Osteoblast (primary cell): ENCODE results near the gene MEP1A. TPM values are rescaled to one million over a fixed set of nuclear protein-coding genes. Genes with fewer than 3 reads are reported as not detected.
"Not testable (repeated sequence)": the region's sequence is repeated elsewhere in the genome, so short reads cannot be mapped to it uniquely, and the experiment has no call there.

Experiments used
- DNase-seq: peaks from one replicate; pipeline ENCODE4 v3.0.0; 2011; ENCODE audit warnings: low spot score, mixed read lengths; ENCODE audit not compliant: insufficient read length; ENCODE audit errors: missing footprints
- H2AFZ ChIP-seq: 2 replicates; pipeline ENCODE4 v1.6.0; 2011; ENCODE audit warnings: mild to moderate bottlenecking, low read length
- H3K27ac ChIP-seq: 2 replicates; pipeline ENCODE4 v1.5.1; 2011; ENCODE audit warnings: mild to moderate bottlenecking, low read depth, low read length, moderate library complexity
- H3K27me3 ChIP-seq: 2 replicates; pipeline ENCODE4 v1.6.0; 2012; ENCODE audit warnings: mild to moderate bottlenecking, control low read depth, inconsistent platforms, low read length, moderate library complexity; ENCODE audit not compliant: insufficient read depth
- H3K36me3 ChIP-seq: 2 replicates; pipeline ENCODE4 v1.5.1; 2011; ENCODE audit warnings: mild to moderate bottlenecking, low read length, control low read depth, moderate library complexity; ENCODE audit not compliant: insufficient read depth
- H3K4me1 ChIP-seq: 2 replicates; pipeline ENCODE4 v1.5.1; 2011; ENCODE audit warnings: mild to moderate bottlenecking, low read length, control low read depth, moderate library complexity; ENCODE audit not compliant: insufficient read depth
- H3K4me2 ChIP-seq: 2 replicates; pipeline ENCODE4 v1.6.0; 2011; ENCODE audit warnings: mild to moderate bottlenecking, low read length; ENCODE audit not compliant: insufficient read depth
- H3K4me3 ChIP-seq: fragments of 200-600 bp; sonication (generic); 3 replicates; pipeline ENCODE4 v1.5.1; 2012; ENCODE audit warnings: mild to moderate bottlenecking, low read length, inconsistent platforms; ENCODE audit not compliant: insufficient read depth
- H3K79me2 ChIP-seq: 2 replicates; pipeline ENCODE4 v1.6.0; 2012; ENCODE audit warnings: mild to moderate bottlenecking, low read length, control low read depth, inconsistent platforms; ENCODE audit not compliant: insufficient read depth
- H3K9me3 ChIP-seq: 2 replicates; pipeline ENCODE4 v1.5.1; 2011; ENCODE audit warnings: low read depth, low read length, control low read depth
- H4K20me1 ChIP-seq: 2 replicates; pipeline ENCODE4 v1.6.0; 2012; ENCODE audit warnings: mild to moderate bottlenecking, low read length, control low read depth; ENCODE audit not compliant: insufficient read depth
- total RNA-seq: library from RNA; depleted of rRNA; stranded (reverse); fragments of >200 nt; gene quantifications from 2 replicates; pipeline ENCODE4 v1.2.3, GENCODE V29; 2012
- TF ChIP-seq, protein P1 (sequence below): IDR thresholded peaks from 2 replicates; pipeline ENCODE4 v1.5.1; 2011; ENCODE audit warnings: mild to moderate bottlenecking, low read depth, low read length, moderate library complexity; ENCODE audit errors: extremely low read depth

Gene MEP1A
- total RNA-seq, 1 donor: not detected

DNA sequence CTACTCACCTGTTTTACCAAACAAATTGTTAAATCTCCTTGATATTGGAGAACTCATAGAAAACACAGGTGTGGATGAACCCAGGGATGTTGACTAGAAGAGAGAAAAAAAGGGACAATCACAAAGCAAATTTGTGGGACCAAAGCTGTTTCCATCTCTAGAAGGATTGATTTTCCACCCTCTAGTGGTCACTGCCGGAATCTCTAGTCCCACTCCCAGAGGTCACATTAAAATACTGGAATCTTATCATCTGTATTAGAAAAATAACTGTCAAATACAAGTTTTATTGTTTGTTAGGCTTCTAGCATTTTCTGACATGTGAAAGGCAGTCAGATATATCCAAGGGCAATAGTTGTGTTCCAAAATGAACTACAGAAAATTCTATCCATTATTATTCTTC is 62.8 kb downstream of the MEP1A start:
- not testable (repeated sequence) for H3K27me3 ChIP-seq, H2AFZ ChIP-seq, H3K4me1 ChIP-seq, H4K20me1 ChIP-seq, H3K9me3 ChIP-seq, H3K36me3 ChIP-seq, H3K27ac ChIP-seq, H3K79me2 ChIP-seq, H3K4me3 ChIP-seq, H3K4me2 ChIP-seq
- DNase-seq: peak; percentile 38
- TF ChIP-seq, protein P1, sequence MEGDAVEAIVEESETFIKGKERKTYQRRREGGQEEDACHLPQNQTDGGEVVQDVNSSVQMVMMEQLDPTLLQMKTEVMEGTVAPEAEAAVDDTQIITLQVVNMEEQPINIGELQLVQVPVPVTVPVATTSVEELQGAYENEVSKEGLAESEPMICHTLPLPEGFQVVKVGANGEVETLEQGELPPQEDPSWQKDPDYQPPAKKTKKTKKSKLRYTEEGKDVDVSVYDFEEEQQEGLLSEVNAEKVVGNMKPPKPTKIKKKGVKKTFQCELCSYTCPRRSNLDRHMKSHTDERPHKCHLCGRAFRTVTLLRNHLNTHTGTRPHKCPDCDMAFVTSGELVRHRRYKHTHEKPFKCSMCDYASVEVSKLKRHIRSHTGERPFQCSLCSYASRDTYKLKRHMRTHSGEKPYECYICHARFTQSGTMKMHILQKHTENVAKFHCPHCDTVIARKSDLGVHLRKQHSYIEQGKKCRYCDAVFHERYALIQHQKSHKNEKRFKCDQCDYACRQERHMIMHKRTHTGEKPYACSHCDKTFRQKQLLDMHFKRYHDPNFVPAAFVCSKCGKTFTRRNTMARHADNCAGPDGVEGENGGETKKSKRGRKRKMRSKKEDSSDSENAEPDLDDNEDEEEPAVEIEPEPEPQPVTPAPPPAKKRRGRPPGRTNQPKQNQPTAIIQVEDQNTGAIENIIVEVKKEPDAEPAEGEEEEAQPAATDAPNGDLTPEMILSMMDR: peak; percentile 60

GRCh38 chr6:46862381-46862780 is 69.2 kb downstream of the MEP1A start:
- H2AFZ ChIP-seq: no peak overlapping the region
- no peak overlapping the region for H3K4me3 ChIP-seq
- no peaks in the 10 kb centered on the region for H3K4me1 ChIP-seq
- H3K9me3 ChIP-seq: no peaks in the 10 kb centered on the region
- H3K4me2 ChIP-seq: no peak overlapping the region
- no peak overlapping the region for H3K27ac ChIP-seq
- TF ChIP-seq, protein P1: no peak
- DNase-seq: no peak
- no peaks in the 10 kb centered on the region for H3K79me2 ChIP-seq
- peaks cover 2% of the 10 kb centered on the region for H3K27me3 ChIP-seq
- no peaks in the 10 kb centered on the region for H4K20me1 ChIP-seq
- H3K36me3 ChIP-seq: no peaks in the 10 kb centered on the region

DNA sequence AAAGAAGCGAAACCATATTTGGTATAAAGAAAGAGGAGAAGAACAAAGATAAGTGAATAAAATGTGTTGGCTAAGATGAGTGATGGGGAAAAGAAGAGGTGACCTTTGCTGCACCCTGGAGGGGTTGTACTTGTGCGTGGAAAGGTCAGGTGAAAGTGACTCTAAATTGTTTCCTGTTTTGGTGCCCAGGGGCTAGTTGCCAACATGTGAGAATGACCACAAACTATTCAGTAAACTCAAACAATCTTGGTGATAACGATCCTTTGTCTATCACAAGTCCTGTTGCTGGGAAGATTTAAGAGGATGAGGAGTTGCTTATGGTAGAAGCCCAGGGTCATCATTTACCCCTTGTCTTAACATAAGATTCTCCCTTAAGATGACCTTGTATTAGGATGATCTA is 70.6 kb downstream of the MEP1A start:
- TF ChIP-seq, protein P1: no peak
- Histone ChIP-seq H3K4me2 (no peak overlapping the region), H3K4me3 (no peak overlapping the region), H3K4me1 (no peaks in the 10 kb centered on the region), H3K79me2 (no peaks in the 10 kb centered on the region), H3K36me3 (no peaks in the 10 kb centered on the region), H4K20me1 (no peaks in the 10 kb centered on the region), H3K27ac (no peak overlapping the region), H2AFZ (no peak overlapping the region), H3K9me3 (no peaks in the 10 kb centered on the region), H3K27me3 (peaks cover 2% of the 10 kb centered on the region)
- no peak for DNase-seq

DNA sequence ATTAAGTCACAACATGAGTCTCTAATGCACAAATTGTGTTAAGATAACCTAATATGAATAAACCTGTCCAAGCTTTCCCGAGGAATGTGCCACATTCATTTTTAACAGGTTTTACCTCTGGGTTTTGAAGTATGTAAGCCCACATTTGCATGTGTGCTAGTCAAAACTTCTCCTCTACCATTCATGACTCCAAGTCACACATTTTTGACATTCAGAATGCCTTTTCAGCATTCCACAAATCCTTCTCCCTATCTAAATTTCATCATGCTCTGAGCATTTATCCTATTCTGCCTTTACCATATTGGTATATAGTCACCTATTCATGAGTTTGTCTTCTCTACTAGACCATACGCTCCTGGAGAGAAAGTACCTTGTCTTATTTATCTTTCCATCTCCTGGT is 72.0 kb downstream of the MEP1A start:
- H3K4me3 ChIP-seq: no peak overlapping the region
- no peak overlapping the region for H3K4me2 ChIP-seq
- H3K4me1 ChIP-seq: no peaks in the 10 kb centered on the region
- TF ChIP-seq, protein P1: no peak
- no peaks in the 10 kb centered on the region for H4K20me1 ChIP-seq
- no peak for DNase-seq
- no peak overlapping the region for H3K27ac ChIP-seq
- no peak overlapping the region for H2AFZ ChIP-seq
- no peaks in the 10 kb centered on the region for H3K9me3 ChIP-seq
- peaks cover 2% of the 10 kb centered on the region for H3K27me3 ChIP-seq
- H3K36me3 ChIP-seq: no peaks in the 10 kb centered on the region
- no peaks in the 10 kb centered on the region for H3K79me2 ChIP-seq
